GM21737 (cell line): ENCODE measurements around the gene HOXC13.

Source experiments
- ATAC-seq: cut with Tn5 transposase; IDR thresholded peaks from one replicate; pipeline ENCODE4 v1.9.1; 2021; ENCODE audit warnings: mild to moderate bottlenecking, moderate library complexity; ENCODE audit not compliant: unreplicated experiment

Gene HOXC13

GRCh38 chr12:53937596-53938325 lies 870 bp upstream of the HOXC13 start:
- no peak for ATAC-seq

DNA sequence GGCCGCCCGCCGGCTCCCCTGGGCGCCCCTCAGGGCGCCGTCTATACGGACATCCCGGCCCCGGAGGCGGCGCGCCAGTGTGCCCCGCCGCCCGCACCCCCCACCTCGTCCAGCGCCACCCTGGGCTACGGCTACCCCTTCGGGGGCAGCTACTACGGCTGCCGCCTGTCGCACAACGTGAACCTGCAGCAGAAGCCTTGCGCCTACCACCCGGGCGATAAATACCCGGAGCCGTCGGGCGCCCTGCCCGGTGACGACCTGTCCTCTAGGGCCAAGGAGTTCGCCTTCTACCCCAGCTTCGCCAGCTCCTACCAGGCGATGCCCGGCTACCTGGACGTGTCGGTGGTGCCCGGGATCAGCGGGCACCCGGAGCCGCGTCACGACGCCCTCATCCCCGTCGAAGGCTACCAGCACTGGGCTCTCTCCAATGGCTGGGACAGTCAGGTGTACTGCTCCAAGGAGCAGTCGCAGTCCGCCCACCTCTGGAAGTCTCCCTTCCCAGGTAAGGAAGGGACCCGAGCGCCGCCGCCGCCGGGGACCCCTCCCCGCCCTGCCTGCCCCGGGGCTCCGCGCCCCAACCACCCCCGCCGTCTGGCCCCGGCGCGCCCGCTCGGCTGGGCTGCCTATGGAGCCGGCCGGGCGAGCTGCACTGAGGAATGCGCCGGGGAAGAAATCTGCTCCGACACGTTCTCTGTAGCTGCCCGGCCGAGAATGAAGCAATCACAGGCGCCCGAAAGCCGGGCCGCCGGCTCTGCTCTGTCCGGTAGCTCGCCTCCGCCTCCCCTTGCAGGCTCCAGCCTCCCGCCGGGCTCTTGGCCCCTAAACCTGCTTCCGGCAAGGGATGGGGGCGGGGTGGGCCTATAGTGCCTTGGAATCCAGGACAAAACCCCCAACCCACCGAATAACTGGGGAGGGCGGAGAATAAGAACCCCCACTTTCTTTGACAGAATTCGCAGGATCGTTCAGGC lies 794 bp downstream of the HOXC13 start:
- ATAC-seq: no peak

DNA sequence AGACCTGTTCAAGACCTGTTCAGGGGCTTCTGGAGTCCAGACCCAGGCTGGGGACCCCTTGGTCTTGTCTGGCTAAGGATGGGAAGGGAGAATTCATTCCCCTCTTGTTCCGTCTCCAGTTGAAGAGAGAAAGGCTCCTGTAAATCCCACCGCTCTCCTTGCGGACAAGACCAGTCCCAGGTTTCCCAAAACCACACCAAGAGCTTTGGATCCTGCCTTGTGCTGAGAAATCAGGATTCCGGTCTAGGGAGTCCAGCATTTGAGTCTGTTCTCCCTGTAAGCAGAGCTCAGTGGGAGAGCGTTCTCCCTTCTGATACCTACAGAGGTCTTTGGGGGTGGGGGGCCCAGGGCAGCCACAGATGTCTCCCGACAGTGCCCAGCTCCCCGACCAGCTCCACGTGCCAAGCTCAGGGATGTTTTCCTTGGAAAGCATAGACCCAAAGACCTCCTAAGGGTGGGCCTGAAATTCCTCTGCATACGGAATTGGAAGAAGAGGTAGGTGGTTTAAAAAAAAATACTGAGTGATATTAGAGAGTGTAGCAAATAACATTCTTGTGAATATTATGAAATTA lies 1.9 kb downstream of the HOXC13 start:
- ATAC-seq: no peak

DNA sequence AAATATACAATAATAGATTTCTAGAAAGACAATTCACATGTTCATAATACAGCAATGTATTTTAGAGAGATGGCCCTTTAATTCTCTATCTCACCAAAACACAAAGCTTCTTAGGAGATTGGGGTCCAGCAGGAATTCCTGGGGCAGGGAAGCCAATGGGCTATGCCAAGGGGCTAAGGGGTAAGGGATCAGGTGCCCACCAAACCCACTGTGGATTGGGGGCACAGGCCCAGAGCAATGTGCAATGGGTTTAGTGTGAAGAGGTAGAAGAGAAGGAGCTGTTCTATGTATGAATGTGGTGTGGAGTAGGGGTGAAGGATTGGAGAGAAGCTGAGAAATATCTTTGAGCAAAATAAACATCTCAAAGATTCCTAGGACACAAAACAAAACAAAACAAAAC lies 2.6 kb downstream of the HOXC13 start:
- ATAC-seq: no peak

DNA sequence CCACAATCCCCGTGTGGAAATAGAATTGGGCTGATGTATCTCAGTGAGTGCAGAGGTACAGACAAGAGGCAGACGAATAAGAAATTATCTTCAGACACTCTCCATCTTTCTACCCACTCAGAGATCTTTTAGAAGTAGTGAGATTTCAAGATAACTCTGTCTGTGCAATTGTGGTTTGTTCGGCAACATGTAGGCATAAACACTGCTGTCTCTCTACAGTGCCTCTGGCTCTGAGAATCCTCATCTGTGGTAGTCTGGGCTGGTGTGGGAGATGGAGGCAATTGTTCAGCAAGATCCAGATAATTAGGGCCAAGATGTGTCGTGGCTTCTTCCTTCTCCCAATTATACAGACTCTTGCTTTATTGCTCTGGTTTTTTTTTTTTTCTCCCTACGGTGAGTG lies 3.1 kb downstream of the HOXC13 start:
- ATAC-seq: no peak

- no peak for ATAC-seq
Observed at GRCh38 chr12:53942467-53942997, 3.9 kb downstream of the HOXC13 start.

DNA sequence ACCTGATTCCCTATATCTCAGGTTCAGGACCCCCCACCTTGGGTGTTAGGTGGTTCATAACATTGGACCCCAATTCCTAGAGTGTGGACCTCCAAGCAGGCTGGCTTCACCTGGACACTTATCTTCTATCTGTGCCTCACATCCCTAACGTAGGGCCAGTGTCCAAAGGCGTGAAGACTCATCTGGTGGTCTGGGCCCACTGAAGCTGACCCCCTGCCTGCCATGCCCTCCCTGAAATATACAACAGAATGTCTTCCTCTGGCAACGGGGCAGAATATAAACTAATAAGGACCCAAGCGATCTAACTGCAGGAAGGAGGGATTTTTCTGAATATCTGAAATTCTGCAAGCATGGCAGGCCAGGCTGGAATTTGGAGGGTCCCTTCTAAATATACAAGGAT lies 5.6 kb downstream of the HOXC13 start:
- no peak for ATAC-seq

GRCh38 chr12:53944907-53945847 lies 6.5 kb downstream of the HOXC13 start:
- no peak for ATAC-seq

DNA sequence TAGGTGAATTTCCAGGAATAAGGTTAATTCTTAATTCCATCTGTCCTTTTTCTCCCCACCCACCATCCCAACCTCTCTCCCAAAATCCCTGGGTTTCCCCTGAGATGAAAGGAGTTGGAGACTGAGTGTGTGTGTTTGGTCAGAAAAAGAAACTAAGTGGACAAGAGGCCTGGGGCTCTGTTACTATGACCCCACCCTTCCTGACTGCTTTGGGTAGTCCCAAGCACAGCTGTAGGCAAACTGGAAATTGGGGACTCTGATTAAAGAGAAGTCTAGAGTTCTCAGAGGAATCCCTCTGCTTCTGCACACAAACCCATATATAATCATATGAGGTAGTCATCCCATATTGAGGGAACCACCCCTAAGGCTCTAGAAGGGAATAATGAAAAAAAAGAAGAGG lies 9.1 kb downstream of the HOXC13 start:
- no peak for ATAC-seq

GRCh38 chr12:53948650-53949593 lies 10.3 kb downstream of the HOXC13 start:
- ATAC-seq: no peak

GRCh38 chr12:53949631-53950436 lies 11.2 kb downstream of the HOXC13 start:
- no peak for ATAC-seq

- no peak for ATAC-seq
Observed at GRCh38 chr12:53950437-53950773, 11.8 kb downstream of the HOXC13 start.

DNA sequence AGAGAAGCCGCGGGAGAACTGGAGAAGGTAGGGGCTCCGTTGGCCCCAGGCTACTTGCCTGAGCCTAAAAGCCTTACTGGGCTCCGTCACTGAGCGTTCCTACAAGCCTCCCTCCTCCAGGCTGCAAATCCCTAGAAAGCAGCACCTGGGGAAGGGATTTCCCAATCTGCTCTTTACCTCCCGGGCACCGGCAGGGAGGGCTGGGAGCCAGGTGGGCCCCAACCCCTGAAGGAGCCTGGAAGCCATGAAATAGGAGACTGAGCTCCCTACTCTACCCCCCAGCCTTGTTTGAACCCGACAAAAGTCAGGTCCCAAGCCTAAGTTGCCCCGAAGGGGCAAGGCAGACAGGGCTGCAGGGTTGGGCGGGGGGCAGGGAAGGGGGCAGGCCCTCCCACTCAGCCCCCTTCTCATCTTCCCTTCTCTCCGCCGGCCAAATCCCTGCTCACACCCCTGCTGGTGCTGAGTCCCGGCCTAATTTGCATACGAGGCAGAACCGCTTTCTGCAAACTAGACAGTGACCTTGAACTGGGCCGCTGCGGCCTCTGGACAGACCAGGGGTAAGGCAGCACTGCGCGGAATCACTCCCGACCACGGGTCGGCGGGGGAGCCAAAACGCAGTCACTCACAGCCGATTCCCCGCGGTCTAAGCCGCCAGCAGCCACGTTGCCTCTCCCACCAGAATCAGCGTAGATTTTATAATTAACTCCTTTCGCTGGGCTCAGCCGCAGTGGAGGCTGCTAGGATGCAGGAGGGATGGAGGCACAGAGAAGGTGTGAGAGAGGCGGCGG lies 12.4 kb downstream of the HOXC13 start:
- ATAC-seq: no peak

DNA sequence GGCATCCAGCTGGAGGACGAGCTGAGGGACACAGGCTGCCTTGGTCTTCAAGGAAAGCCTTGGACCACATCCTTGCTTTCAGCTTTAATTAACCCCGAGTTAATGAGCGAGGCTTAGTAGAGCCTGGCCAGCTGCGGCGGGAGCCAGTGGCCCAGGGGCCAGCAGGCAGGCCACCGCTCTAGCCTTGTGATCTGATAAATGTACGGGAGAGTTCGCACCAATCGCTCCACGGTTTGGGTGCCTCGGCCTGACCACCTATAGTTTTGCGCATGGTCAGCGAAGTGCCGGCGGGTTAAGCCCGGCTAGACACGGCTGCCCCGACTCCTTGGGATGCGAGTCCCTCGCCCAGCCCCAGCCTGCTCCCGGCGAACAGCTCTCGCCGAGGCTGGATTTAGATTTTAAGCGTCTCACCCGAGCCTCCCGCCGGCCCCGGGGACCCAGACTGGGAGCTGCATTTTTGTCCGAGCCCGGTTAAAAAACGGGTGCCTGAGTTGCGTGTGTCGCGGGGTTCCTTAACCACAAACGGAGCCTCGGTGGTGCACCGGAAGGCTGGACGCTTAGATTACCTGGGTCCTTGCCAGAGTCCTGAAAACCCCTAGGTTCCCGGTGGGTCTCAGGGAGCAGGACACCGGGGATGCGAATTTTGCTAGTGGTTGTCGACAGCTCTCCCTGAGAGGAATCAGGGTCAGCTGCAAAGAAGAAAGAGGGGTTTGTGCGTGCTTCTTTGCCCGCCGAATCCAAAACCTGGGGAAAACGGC lies 13.1 kb downstream of the HOXC13 start:
- no peak for ATAC-seq

DNA sequence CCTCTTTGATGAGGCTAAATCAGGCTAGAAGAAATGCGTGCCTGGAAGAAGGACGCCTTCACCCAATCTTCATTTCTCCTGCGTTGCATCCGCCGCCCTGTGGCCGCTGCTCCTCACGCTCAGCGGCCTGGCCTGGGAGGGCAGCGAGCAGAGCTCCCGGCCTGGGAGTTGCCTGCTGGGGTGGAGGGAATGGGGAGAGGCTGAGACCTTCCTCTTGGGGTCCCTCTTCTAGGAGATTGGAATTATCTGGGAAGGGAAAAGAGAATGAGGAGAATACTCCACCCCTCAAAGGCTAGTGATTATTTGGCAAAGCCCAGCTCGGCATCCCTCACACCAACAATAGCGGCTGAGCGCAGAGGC lies 13.7 kb downstream of the HOXC13 start:
- no peak for ATAC-seq

DNA sequence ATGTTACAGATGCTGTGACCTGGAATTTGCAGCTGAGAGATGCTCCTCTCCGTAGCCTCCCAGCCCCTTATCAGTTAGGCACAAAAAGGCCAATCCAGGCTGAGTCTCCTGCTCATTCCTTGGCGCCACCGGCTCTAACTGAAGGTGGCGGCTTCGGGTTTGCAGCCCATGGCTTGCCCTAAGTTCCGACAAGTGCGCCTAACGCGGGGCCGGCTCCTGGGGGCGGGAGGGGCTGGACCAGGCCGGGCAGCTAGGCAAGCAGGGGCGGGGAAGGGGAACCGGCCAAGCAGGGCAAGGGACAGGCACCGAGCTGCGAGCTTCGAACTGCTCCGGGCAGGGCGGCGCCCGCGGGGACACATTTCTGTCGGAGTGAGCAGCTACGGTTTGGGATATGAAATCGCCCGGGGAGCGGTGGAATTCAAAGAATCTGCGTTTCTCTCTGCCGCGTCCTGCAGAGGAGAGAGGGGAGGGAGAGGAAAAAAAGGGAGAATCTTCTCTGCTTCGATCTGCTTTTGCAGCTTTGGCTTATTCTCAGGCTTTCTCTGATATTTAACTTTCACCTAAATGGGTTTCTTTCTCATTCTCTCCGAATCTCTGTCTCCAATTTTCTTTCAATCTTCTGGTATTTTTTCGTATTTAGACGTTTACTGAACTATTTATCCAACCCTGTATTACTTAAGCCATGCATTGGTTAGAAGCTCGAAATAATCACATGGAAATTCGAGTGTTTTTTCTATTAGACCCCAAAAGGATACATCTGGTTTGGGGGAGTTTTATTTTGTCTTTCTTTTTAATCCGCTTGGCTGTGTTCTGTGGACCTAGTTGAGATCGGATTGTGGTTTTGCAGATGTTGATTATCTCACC lies 14.5 kb downstream of the HOXC13 start:
- ATAC-seq: no peak
